Osteocyte (in vitro differentiated cells): Measurements from ENCODE around the gene SEPSECS. TPM values are rescaled to one million over a fixed set of nuclear protein-coding genes. Genes with fewer than 3 reads are reported as not detected.

Source experiments
- DNase-seq: peaks from one replicate; pipeline ENCODE4 v3.0.0; 2021; ENCODE audit warnings: mixed read lengths; ENCODE audit not compliant: unreplicated experiment; ENCODE audit errors: extremely low spot score
- H3K27ac Mint-ChIP-seq: one replicate; pipeline ENCODE4 v1.8.0; 2021; ENCODE audit warnings: mild to moderate bottlenecking, mixed read lengths; ENCODE audit not compliant: unreplicated experiment
- H3K27me3 Mint-ChIP-seq: one replicate; pipeline ENCODE4 v1.8.0; 2021; ENCODE audit warnings: mixed read lengths; ENCODE audit not compliant: unreplicated experiment
- H3K36me3 Mint-ChIP-seq: one replicate; pipeline ENCODE4 v1.8.0; 2021; ENCODE audit warnings: mixed read lengths; ENCODE audit not compliant: unreplicated experiment
- H3K4me1 Mint-ChIP-seq: one replicate; pipeline ENCODE4 v1.8.0; 2021; ENCODE audit warnings: mixed read lengths; ENCODE audit not compliant: unreplicated experiment
- H3K4me3 Mint-ChIP-seq: one replicate; pipeline ENCODE4 v1.8.0; 2021; ENCODE audit warnings: mild to moderate bottlenecking, moderate library complexity, mixed read lengths; ENCODE audit not compliant: unreplicated experiment
- H3K9me3 Mint-ChIP-seq: one replicate; pipeline ENCODE4 v1.8.0; 2021; ENCODE audit warnings: mixed read lengths; ENCODE audit not compliant: unreplicated experiment
- total RNA-seq: library from RNA; stranded (reverse); gene quantifications from 2 replicates; pipeline ENCODE4 v1.2.1, GENCODE V29; 2021
- TF ChIP-seq, protein P1 (sequence below): fragments of 200-600 bp; sonication (generic); IDR thresholded peaks from 2 replicates; pipeline ENCODE4 v1.5.0; 2021; ENCODE audit warnings: antibody characterized with exemption, mild to moderate bottlenecking, moderate library complexity

Gene SEPSECS
- total RNA-seq, 1 donor from 2014 or later: 7.8 TPM

- Mint-ChIP-seq H3K36me3 (peaks cover 16% of the 10 kb centered on the region), H3K4me3 (no peak overlapping the region), H3K4me1 (peaks cover 19% of the 10 kb centered on the region), H3K27ac (no peak overlapping the region), H3K9me3 (peaks cover 6% of the 10 kb centered on the region), H3K27me3 (no peaks in the 10 kb centered on the region)
- no peak for DNase-seq
- TF ChIP-seq, protein P1, sequence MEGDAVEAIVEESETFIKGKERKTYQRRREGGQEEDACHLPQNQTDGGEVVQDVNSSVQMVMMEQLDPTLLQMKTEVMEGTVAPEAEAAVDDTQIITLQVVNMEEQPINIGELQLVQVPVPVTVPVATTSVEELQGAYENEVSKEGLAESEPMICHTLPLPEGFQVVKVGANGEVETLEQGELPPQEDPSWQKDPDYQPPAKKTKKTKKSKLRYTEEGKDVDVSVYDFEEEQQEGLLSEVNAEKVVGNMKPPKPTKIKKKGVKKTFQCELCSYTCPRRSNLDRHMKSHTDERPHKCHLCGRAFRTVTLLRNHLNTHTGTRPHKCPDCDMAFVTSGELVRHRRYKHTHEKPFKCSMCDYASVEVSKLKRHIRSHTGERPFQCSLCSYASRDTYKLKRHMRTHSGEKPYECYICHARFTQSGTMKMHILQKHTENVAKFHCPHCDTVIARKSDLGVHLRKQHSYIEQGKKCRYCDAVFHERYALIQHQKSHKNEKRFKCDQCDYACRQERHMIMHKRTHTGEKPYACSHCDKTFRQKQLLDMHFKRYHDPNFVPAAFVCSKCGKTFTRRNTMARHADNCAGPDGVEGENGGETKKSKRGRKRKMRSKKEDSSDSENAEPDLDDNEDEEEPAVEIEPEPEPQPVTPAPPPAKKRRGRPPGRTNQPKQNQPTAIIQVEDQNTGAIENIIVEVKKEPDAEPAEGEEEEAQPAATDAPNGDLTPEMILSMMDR: no peak
Observed at GRCh38 chr4:25129917-25130316, 30.3 kb downstream of the SEPSECS start.

- Mint-ChIP-seq H3K4me1 (peaks cover 19% of the 10 kb centered on the region), H3K27me3 (no peaks in the 10 kb centered on the region), H3K9me3 (no peaks in the 10 kb centered on the region), H3K4me3 (no peak overlapping the region), H3K36me3 (peaks cover 18% of the 10 kb centered on the region), H3K27ac (no peak overlapping the region)
- no peak for DNase-seq
- TF ChIP-seq, protein P1: no peak
Observed at GRCh38 chr4:25128671-25129070, 31.6 kb downstream of the SEPSECS start.

DNA sequence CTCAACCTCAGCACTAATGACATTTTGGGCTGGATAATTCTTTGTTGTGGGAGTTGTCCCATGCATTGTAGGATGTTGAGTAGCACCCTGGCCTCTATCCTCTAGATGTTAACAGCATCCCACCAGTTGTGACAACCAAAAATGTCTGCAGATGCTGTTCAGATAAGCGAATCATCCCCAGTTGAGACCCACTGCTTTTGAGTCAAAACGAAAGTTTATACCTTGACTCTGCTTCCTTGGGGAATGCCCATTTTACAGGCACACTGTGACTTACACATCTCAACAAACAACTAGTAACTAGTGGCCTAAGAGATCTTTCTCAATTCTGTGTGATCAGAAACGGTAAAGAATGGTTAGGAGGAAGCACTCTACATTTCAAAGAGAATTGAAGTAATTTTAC is 37.0 kb downstream of the SEPSECS start:
- DNase-seq: no peak
- Mint-ChIP-seq H3K36me3 (peaks cover 17% of the 10 kb centered on the region), H3K4me3 (no peak overlapping the region), H3K9me3 (no peaks in the 10 kb centered on the region), H3K27me3 (no peaks in the 10 kb centered on the region), H3K4me1 (peaks cover 2% of the 10 kb centered on the region), H3K27ac (no peak overlapping the region)
- TF ChIP-seq, protein P1: no peak

GRCh38 chr4:25120146-25120940 is 39.9 kb downstream of the SEPSECS start:
- H3K4me1 Mint-ChIP-seq: peaks cover 2% of the 10 kb centered on the region
- H3K9me3 Mint-ChIP-seq: no peaks in the 10 kb centered on the region
- TF ChIP-seq, protein P1: no peak
- no peaks in the 10 kb centered on the region for H3K27me3 Mint-ChIP-seq
- no peak overlapping the region for H3K27ac Mint-ChIP-seq
- H3K36me3 Mint-ChIP-seq: peaks cover 14% of the 10 kb centered on the region
- no peak for DNase-seq
- H3K4me3 Mint-ChIP-seq: no peak overlapping the region

DNA sequence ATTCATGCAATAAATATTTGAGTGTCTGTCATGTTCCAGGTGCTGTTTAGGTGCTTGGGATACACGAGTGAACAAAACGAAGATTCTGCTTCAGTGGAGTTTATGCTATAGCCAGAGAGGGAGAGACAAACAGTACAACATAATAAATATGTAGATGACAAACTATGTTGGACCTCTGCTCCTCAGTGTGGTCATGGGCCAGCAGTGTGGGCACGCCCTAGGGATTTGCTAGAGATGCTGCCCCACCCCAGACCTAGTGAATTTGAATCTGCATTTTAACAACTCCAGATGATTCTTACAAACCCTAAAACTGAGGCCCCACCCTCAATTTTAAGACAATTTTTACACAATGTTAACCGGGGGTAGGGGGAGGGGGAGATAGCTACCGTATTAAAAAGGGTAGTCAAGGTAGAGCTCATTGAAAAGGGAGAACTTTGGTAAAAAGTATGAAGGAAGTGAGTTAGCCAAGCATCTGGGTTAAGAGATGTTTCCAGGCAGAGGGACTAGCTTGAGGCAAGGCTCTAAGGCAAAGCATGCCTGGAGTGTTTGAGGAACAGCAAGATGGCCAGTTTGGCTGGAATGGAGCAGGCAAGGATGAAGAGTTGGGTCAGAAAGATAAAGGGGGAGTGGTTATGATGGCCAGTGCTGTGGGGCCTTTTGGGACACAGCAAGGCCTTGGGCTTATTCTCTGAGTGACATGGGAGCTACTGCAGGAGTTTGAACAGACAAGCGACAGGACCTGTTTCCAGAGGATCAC is 42.4 kb downstream of the SEPSECS start:
- no peaks in the 10 kb centered on the region for H3K27me3 Mint-ChIP-seq
- H3K9me3 Mint-ChIP-seq: no peaks in the 10 kb centered on the region
- no peak for DNase-seq

More for the DNA sequence above, 42.4 kb downstream of the SEPSECS start:
- H3K4me3 Mint-ChIP-seq: no peak overlapping the region
- H3K27ac Mint-ChIP-seq: no peak overlapping the region
- peaks cover 4% of the 10 kb centered on the region for H3K36me3 Mint-ChIP-seq
- H3K4me1 Mint-ChIP-seq: peaks cover 2% of the 10 kb centered on the region
- TF ChIP-seq, protein P1: no peak
